Adrenal gland (tissue), 5 donors: ENCODE measurements around the gene TMEM106A.

Source experiments
- POLR2A ChIP-seq, 2 donors: fragments of 450-650 bp; IDR thresholded peaks; one replicate each; pipeline ENCODE4 v1.6.1; 2017; ENCODE audit warnings: antibody characterized with exemption in 2 of 2, mild to moderate bottlenecking in 2 of 2, moderate library complexity in 1 of 2
- TF ChIP-seq, protein P1 (sequence below), 6 experiments: fragments of 450-650 bp in 4 of 6; fragments of 200-600 bp in 2 of 6; sonication (generic) in 1 of 6; IDR thresholded peaks; 1 replicate in 5 of 6; 2 replicates in 1 of 6; pipeline versions ENCODE4 v1.5.1 to v1.8.0; 2016 to 2021; ENCODE audit warnings: antibody characterized with exemption in 6 of 6, mild to moderate bottlenecking in 2 of 6, moderate library complexity in 1 of 6
- donor health status: DM: no; HTN: no; CAD: no.

DNA sequence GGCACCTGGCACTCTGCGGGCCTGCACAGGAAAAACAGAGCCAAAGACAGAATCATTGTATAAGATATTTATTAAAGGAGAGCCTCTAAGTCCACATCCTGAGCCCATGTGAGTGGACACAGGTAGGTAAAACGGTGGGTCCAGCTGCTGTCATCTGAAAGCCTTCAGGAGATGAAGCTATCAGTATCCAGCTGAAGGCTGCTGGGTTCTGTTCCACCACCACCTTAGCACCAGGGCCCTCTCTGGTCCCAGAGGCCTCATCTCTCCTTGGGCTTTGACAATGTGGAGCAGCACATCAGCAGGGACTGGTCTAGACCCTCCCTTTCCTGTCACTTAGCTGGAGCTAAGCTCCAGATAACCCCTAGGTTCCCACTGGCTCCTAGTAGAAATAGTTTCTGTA is 7.3 kb downstream of the TMEM106A start:
- no peak for TF ChIP-seq POLR2A (IDR thresholded peaks at IDR 0.05)
- TF ChIP-seq, protein P1, sequence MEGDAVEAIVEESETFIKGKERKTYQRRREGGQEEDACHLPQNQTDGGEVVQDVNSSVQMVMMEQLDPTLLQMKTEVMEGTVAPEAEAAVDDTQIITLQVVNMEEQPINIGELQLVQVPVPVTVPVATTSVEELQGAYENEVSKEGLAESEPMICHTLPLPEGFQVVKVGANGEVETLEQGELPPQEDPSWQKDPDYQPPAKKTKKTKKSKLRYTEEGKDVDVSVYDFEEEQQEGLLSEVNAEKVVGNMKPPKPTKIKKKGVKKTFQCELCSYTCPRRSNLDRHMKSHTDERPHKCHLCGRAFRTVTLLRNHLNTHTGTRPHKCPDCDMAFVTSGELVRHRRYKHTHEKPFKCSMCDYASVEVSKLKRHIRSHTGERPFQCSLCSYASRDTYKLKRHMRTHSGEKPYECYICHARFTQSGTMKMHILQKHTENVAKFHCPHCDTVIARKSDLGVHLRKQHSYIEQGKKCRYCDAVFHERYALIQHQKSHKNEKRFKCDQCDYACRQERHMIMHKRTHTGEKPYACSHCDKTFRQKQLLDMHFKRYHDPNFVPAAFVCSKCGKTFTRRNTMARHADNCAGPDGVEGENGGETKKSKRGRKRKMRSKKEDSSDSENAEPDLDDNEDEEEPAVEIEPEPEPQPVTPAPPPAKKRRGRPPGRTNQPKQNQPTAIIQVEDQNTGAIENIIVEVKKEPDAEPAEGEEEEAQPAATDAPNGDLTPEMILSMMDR (IDR thresholded peaks at IDR 0.05) = no peak
